ENCODE measurements around the gene KIF23.
A peak's percentile ranks its signal among the peaks of the same experiment; 100 is the strongest.
"Not testable (repeated sequence)": the region's sequence is repeated elsewhere in the genome, so short reads cannot be mapped to it uniquely, and the experiment has no call there.

The KIF23 gene

GRCh38 chr15:69439623-69440022, 25.5 kb downstream of the KIF23 start:
- no peak for DNase-seq

- no peak for DNase-seq
Observed at GRCh38 chr15:69443032-69443611, 29.0 kb downstream of the KIF23 start.

GRCh38 chr15:69444686-69445085, 30.5 kb downstream of the KIF23 start:
- peak; percentile 57 for DNase-seq

- DNase-seq: no peak
Observed at GRCh38 chr15:69446953-69447352, 32.8 kb downstream of the KIF23 start.

GRCh38 chr15:69450221-69450620, 36.1 kb downstream of the KIF23 start:
- not testable (repeated sequence) for DNase-seq

GRCh38 chr15:69450968-69451695, 37.0 kb downstream of the KIF23 start:
- no peak for DNase-seq

GRCh38 chr15:69451951-69452691, 38.0 kb downstream of the KIF23 start:
- no peak for DNase-seq

- DNase-seq: peak; percentile 78
Observed at GRCh38 chr15:69452692-69453521, 38.8 kb downstream of the KIF23 start, which contains the start of gene RPLP1. Gene RPLP1 (plus strand): TSS chr15:69452818. CDS start chr15:69452949, 131 bp downstream.

GRCh38 chr15:69454953-69455352, 40.8 kb downstream of the KIF23 start:
- DNase-seq: no peak

- no peak for DNase-seq
Observed at GRCh38 chr15:69456208-69457166, 42.3 kb downstream of the KIF23 start.

- no peak for DNase-seq
Observed at GRCh38 chr15:69457304-69458280, 43.4 kb downstream of the KIF23 start.

- DNase-seq: no peak
Observed at GRCh38 chr15:69459066-69459465, 44.9 kb downstream of the KIF23 start.

GRCh38 chr15:69460481-69460880, 46.3 kb downstream of the KIF23 start:
- DNase-seq: no peak

GRCh38 chr15:69462030-69462492, 47.9 kb downstream of the KIF23 start:
- no peak for DNase-seq

- DNase-seq: peak; percentile 79
Observed at GRCh38 chr15:69462493-69463181, 48.5 kb downstream of the KIF23 start.

GRCh38 chr15:69463182-69463756, 49.1 kb downstream of the KIF23 start:
- no peak for DNase-seq

- DNase-seq: no peak
Observed at GRCh38 chr15:69465253-69465652, 51.1 kb downstream of the KIF23 start.

- DNase-seq: no peak
Observed at GRCh38 chr15:69466733-69467132, 52.6 kb downstream of the KIF23 start.

- DNase-seq: no peak
Observed at GRCh38 chr15:69467636-69468035, 53.5 kb downstream of the KIF23 start.

All from NCI-H1694 treated with DMSO at 0.1 percent for 48 hours (cell line).